GM21390 (cell line): ENCODE results near the gene TTC39C.

ENCODE experiments used
- ATAC-seq: cut with Tn5 transposase; IDR thresholded peaks from one replicate; pipeline ENCODE4 v1.9.1; 2021; ENCODE audit not compliant: unreplicated experiment

TTC39C gene

DNA sequence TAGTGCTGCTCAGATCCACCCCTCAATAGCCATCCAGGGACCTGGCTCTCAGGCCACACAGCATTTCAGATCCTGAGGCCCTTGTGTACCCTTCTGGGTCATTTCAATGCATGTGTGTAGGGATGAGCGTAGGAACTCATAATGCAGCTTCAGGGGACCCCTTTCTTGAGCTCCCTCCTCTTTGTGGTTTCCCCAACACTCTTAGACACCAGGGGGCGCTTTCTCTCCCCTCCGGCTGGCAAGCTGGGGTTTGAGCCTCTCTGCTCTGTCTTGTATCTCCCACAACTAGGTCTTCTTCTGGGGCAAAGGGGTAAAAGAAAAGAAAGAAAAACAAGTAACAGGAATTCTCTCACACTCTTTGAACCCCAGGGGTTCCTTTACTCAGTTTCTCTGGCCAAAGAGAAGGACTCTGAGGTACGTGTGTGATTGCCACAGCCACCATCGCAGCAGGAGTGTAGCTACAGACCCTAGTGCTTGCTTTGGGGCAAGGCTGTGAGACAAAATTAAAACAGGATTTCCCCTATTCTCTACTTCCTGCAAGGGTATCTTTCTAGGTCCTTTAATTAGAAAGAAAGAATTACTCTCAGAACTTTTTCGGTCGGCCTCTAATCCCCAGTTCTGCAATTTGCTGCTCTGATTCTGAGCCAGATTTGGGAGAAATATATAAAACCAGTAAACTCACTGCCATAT, 162.3 kb downstream of the TTC39C start:
- peak; percentile 83 for ATAC-seq

DNA sequence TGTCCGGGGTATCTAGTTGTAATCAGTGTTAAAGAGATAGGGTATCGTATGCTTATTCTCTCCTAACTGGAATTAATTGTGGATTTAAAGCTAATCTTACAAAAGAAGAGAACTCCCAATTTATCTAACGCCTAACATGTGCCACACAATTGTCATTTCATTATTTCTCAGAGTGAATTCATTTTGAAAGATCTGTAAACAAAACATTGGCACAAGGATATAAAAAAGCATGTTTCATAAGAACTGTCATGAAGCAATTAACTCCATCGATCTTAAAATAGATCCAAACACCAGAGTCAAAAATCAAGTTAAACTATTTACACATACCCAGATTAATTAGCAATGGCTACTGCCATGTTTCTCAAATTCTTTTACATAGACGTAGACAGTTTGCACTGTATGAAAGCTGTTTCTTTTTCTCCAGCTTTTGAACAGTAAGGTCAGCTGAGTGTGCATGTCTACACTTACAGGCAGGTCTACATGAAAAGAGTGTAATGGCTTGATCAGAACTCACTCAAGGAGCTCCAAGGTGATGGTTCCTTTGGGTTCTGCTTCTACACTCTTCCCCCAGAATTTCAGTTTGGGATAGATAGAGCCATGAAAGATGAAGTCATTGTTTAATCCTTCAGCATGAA, 163.1 kb downstream of the TTC39C start:
- ATAC-seq: no peak

DNA sequence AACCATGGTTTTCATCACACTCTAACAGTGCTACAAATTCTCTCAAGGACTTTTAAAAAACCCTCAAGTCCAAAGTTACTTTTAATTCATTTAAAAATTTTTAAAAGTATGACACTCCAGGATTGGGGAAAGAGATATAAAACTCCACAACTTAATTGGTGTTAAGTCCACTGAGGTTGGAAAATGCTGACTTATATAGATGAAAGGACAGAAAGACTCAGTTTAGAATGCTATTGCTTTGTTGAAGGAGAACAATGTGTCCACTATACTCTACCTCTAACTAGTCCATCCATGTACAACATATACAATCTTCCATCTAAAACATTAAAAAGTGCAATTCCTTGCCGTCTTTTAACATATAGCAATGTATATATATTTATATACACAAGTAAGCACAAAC, 165.5 kb downstream of the TTC39C start:
- ATAC-seq: no peak

DNA sequence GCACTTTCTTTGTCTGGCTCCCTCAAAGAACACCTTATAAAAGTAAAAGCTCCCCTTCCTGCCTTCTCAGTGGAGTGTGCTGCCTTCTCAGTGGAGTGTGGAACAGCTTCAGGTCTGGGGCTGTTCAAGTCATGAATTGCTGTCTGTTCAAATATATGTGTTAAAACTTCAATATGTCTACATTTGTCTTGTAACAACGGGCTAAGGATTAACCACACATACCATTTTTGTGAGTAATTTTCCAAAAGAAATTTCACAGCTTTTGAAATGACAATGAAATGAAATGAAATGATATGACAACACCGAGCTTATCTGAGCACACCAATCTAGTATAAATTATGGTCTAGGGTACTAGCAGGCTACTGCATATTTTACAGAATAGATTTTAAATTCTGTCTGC, 167.3 kb downstream of the TTC39C start:
- ATAC-seq: no peak
